IMR-90 (cell line): Measurements from ENCODE around the gene OSBPL1A. TPM values are rescaled to one million over a fixed set of nuclear protein-coding genes. Genes with fewer than 3 reads are reported as not detected.

Experiments
- ATAC-seq: fragments of 200-7000 bp; cut with Tn5 transposase; 2 replicates; pipeline ENCODE4 v1.9.1; 2020; ENCODE audit warnings: low read depth, mild to moderate bottlenecking, moderate library complexity
- BruUV-seq: library from RNA; stranded (reverse); fragments of 400-500 nt; replicated peaks from 2 replicates; lab custom pipeline; 2021; lab: Mats Ljungman, UMichigan
- CTCF ChIA-PET: fragments of 300-600 bp; formaldehyde crosslinking; extraction: SDS; loops from one replicate; lab custom pipeline; 2021; ENCODE audit warnings: antibody characterized with exemption; lab: Yijun Ruan, JAX
- POLR2A ChIA-PET: fragments of 300-600 bp; sonication (Branson Sonifier 250); formaldehyde crosslinking; loops from one replicate; lab custom pipeline; 2022; ENCODE audit warnings: antibody characterized with exemption; ENCODE audit not compliant: unreplicated experiment; lab: Charles Lee
- DNase-seq: peaks from one replicate; pipeline ENCODE4 v3.0.0; 2013
- H2AFZ ChIP-seq: replicated peaks from 2 replicates; pipeline ENCODE3; 2013; ENCODE audit warnings: low read length, mild to moderate bottlenecking; ENCODE audit not compliant: poor library complexity
- H2AK5ac ChIP-seq: 2 replicates; pipeline ENCODE4 v1.6.1; 2013; ENCODE audit warnings: low read depth, low read length, inconsistent platforms
- H2AK9ac ChIP-seq: replicated peaks from 2 replicates; pipeline ENCODE3; 2013; ENCODE audit warnings: mild to moderate bottlenecking, low read depth, low read length, moderate library complexity; ENCODE audit not compliant: poor library complexity
- H2BK120ac ChIP-seq: 2 replicates; pipeline ENCODE4 v1.6.1; 2013; ENCODE audit warnings: low read depth, low read length, inconsistent platforms
- H2BK15ac ChIP-seq: 3 replicates; pipeline ENCODE4 v1.6.1; 2013; ENCODE audit warnings: low read depth, low read length, inconsistent platforms
- H2BK20ac ChIP-seq: 2 replicates; pipeline ENCODE4 v1.6.1; 2013; ENCODE audit warnings: low read depth, mild to moderate bottlenecking, inconsistent platforms, low read length, moderate library complexity
- H2BK5ac ChIP-seq: 2 replicates; pipeline ENCODE4 v1.6.1; 2013; ENCODE audit warnings: mild to moderate bottlenecking, low read depth, low read length, inconsistent platforms; ENCODE audit not compliant: poor library complexity, severe bottlenecking
- H3K14ac ChIP-seq: replicated peaks from 2 replicates; pipeline ENCODE4 v1.6.1; 2013; ENCODE audit warnings: low read depth, low read length, inconsistent platforms
- H3K18ac ChIP-seq: 2 replicates; pipeline ENCODE4 v1.6.1; 2013; ENCODE audit warnings: low read depth, low read length, control low read depth
- H3K23ac ChIP-seq: 2 replicates; pipeline ENCODE4 v1.6.1; 2013; ENCODE audit warnings: low read depth, low read length, inconsistent platforms
- H3K27ac ChIP-seq: 2 replicates; pipeline ENCODE4 v1.5.1; 2013; ENCODE audit warnings: mild to moderate bottlenecking, control low read depth, low read length; ENCODE audit not compliant: insufficient read depth
- H3K27me3 ChIP-seq: 2 replicates; pipeline ENCODE4 v1.6.1; 2013; ENCODE audit warnings: low read length; ENCODE audit not compliant: control insufficient read depth, insufficient read depth
- H3K36me3 ChIP-seq: 2 replicates; pipeline ENCODE4 v1.6.1; 2013; ENCODE audit warnings: low read length, mixed read lengths; ENCODE audit not compliant: control insufficient read depth, insufficient read depth
- H3K4ac ChIP-seq: 2 replicates; pipeline ENCODE4 v1.6.1; 2013; ENCODE audit warnings: low read depth, low read length, inconsistent platforms
- H3K4me1 ChIP-seq: 2 replicates; pipeline ENCODE4 v1.6.1; 2013; ENCODE audit warnings: low read length, mixed read lengths; ENCODE audit not compliant: control insufficient read depth, insufficient read depth
- H3K4me2 ChIP-seq: 2 replicates; pipeline ENCODE4 v1.6.1; 2013; ENCODE audit warnings: low read depth, mild to moderate bottlenecking, control low read depth, low read length, moderate library complexity
- H3K4me3 ChIP-seq: 2 replicates; pipeline ENCODE4 v1.5.1; 2013; ENCODE audit warnings: low read depth, mild to moderate bottlenecking, control low read depth, low read length, moderate library complexity; ENCODE audit not compliant: insufficient read depth
- H3K56ac ChIP-seq: 2 replicates; pipeline ENCODE4 v1.6.1; 2013; ENCODE audit warnings: low read length, inconsistent platforms; ENCODE audit not compliant: insufficient read depth; ENCODE audit errors: extremely low read depth
- H3K79me1 ChIP-seq, 2 experiments: 2 replicates each; pipeline ENCODE4 v1.6.1; 2013; ENCODE audit warnings: low read length in 2 of 2, inconsistent platforms in 1 of 2, low read depth in 1 of 2
- H3K9ac ChIP-seq: 2 replicates; pipeline ENCODE4 v1.6.1; 2013; ENCODE audit warnings: low read depth, low read length, control low read depth
- H3K9me1 ChIP-seq: 2 replicates; pipeline ENCODE4 v1.6.1; 2013; ENCODE audit warnings: low read length, inconsistent platforms; ENCODE audit not compliant: insufficient read depth
- H3K9me3 ChIP-seq: 2 replicates; pipeline ENCODE4 v1.6.1; 2013; ENCODE audit warnings: low read length; ENCODE audit not compliant: control insufficient read depth, insufficient read depth
- H4K20me1 ChIP-seq: 2 replicates; pipeline ENCODE4 v1.6.1; 2013; ENCODE audit warnings: low read length, inconsistent platforms; ENCODE audit not compliant: insufficient read depth
- H4K5ac ChIP-seq: 2 replicates; pipeline ENCODE4 v1.6.1; 2013; ENCODE audit warnings: mild to moderate bottlenecking, low read depth, low read length, control low read depth
- H4K8ac ChIP-seq, 2 experiments: 2 replicates each; pipeline ENCODE4 v1.6.1; 2013; ENCODE audit warnings: low read depth in 2 of 2, low read length in 2 of 2, control low read depth in 1 of 2, inconsistent platforms in 1 of 2
- H4K91ac ChIP-seq: 2 replicates; pipeline ENCODE4 v1.6.1; 2013; ENCODE audit warnings: low read depth, low read length, inconsistent platforms; ENCODE audit not compliant: insufficient read depth
- CEBPB ChIP-seq: IDR thresholded peaks from 2 replicates; pipeline ENCODE4 v1.6.1; 2012; ENCODE audit warnings: low read depth, low read length, improper control_type of control experiment
- CHD1 ChIP-seq: IDR thresholded peaks from 2 replicates; pipeline ENCODE4 v1.6.1; 2012; ENCODE audit warnings: low read depth, low read length, improper control_type of control experiment
- FOS ChIP-seq: fragments of 150-350 bp; IDR thresholded peaks from 2 replicates; pipeline ENCODE4 v1.6.1; 2016; ENCODE audit warnings: low read depth, low read length
- MAZ ChIP-seq: IDR thresholded peaks from 2 replicates; pipeline ENCODE4 v1.6.1; 2012; ENCODE audit warnings: low read depth, mild to moderate bottlenecking, low read length, improper control_type of control experiment, moderate library complexity, borderline replicate concordance
- POLR2A ChIP-seq: IDR thresholded peaks from 2 replicates; pipeline ENCODE4 v1.6.1; 2012; ENCODE audit warnings: mild to moderate bottlenecking, low read depth, low read length
- RCOR1 ChIP-seq: IDR thresholded peaks from 2 replicates; pipeline ENCODE4 v1.6.1; 2012; ENCODE audit warnings: mild to moderate bottlenecking, low read length, improper control_type of control experiment; ENCODE audit not compliant: insufficient replicate concordance
- RFX5 ChIP-seq: IDR thresholded peaks from 2 replicates; pipeline ENCODE4 v1.8.0; 2012; ENCODE audit warnings: low read depth, mild to moderate bottlenecking, low read length, moderate library complexity
- SMC3 ChIP-seq: fragments of 150-350 bp; IDR thresholded peaks from 2 replicates; pipeline ENCODE4 v1.6.1; 2016; ENCODE audit warnings: low read depth, mild to moderate bottlenecking, antibody characterized with exemption, low read length, moderate library complexity
- WGBS, 2 experiments: methylation state at CpG; one replicate each; pipeline versions ENCODE4 v1.1.5 to v1.1.7; 2013; ENCODE audit warnings: missing lambda C conversion rate in 2 of 2; ENCODE audit not compliant: insufficient read length in 1 of 2; ENCODE audit errors: extremely low coverage in 2 of 2; 5-methylcytosine and 5-hydroxymethylcytosine counted together
- dilution Hi-C: fragments of 300-500 bp; cut with HindIII; formaldehyde crosslinking; loops from one replicate; pipeline ENCODE4 v1.14.3; 2018; ENCODE audit warnings: low sequenced_read_pairs; ENCODE audit not compliant: unreplicated experiment
- in situ Hi-C: fragments of 300-500 bp; cut with MboI; formaldehyde crosslinking; loops from 3 replicates; pipeline ENCODE4 v1.14.3; 2019; ENCODE audit warnings: low sequenced_read_pairs, inconsistent platforms, mixed read lengths
- intact Hi-C: fragments of 100-400 bp; cut with micrococcal nuclease; formaldehyde crosslinking; loops from 2 replicates; pipeline ENCODE4 v1.10.0; 2022
- polyA plus RNA-seq, 3 experiments: library from polyadenylated mRNA; depleted of rRNA; stranded (reverse); fragments of >200 nt; gene quantifications; 2 replicates each; pipeline ENCODE4 v1.2.3, GENCODE V29; 2012; ENCODE audit warnings: low replicate concordance in 1 of 3
- total RNA-seq: library from RNA; depleted of rRNA; stranded (reverse); fragments of >200 nt; gene quantifications from 2 replicates; pipeline ENCODE4 v1.2.3, GENCODE V29; 2012
- TF ChIP-seq, protein P1 (sequence below): conservative IDR thresholded peaks from 2 replicates; pipeline ENCODE4 v1.5.1; 2012; ENCODE audit warnings: mild to moderate bottlenecking, low read depth, low read length, improper control_type of control experiment

OSBPL1A gene
- total and polyA plus RNA-seq, 2 of the 4 experiments (the other 2 are of a cell fraction): 29.4 to 70.4 TPM

DNA sequence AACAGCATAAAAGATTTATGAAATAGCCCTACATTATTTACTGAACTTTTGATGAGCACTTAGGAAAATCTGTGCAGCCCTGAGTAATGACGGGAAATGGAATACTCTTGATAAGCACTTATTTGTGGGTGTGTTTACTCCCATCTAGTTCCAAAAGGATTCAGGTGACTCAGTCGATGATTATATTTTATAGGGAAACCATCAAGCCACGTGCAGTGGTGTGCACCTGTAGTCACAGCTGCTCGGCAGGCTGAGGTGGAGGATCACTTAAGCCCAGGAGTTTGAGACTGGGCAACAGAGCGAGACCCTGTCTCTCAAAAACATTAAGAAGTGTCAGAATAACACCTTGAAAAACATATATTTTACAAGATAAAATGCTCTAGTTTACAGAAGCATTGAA lies 166.9 kb downstream of the OSBPL1A start:
- ChIA-PET CTCF (no interaction called here), POLR2A (no interaction called here)
- Histone ChIP-seq H4K8ac (no peak overlapping the region), H3K4me1 (peaks cover 15% of the 10 kb centered on the region), H3K27me3 (no peaks in the 10 kb centered on the region), H4K91ac (no peak overlapping the region), H4K5ac (no peak overlapping the region), H2BK120ac (no peak overlapping the region), H3K79me1 (peaks cover 10 to 44% of the 10 kb centered on the region in 2 experiments), H3K9ac (no peak overlapping the region), H2AFZ (no peak overlapping the region), H2AK9ac (no peak overlapping the region), H3K14ac (no peak overlapping the region), H3K4ac (no peak overlapping the region), H3K27ac (no peak overlapping the region), H3K4me2 (no peak overlapping the region), H3K18ac (no peak overlapping the region), H3K9me1 (peaks cover 18% of the 10 kb centered on the region), H2BK20ac (no peak overlapping the region), H3K36me3 (peaks cover 6% of the 10 kb centered on the region), H2BK15ac (no peak overlapping the region), H2BK5ac (no peak overlapping the region), H4K20me1 (peaks cover 7% of the 10 kb centered on the region; the same call in 1 of the 2 replicates), H3K56ac (no peak overlapping the region), H3K9me3 (peaks cover under 1% of the 10 kb centered on the region; the same call in 1 of the 2 replicates), H2AK5ac (no peak overlapping the region; the same call in 1 of the 2 replicates), H3K23ac (no peak overlapping the region), H3K4me3 (no peak overlapping the region)
- dilution Hi-C loops (no loop called here), in situ Hi-C loops (no loop called here), intact Hi-C loops (no loop called here)
- ATAC-seq (no peak), DNase-seq (no peak)
- 100% methylated on average over 1 of the region's 5 CpGs; no CpG with 5 or more reads in 1 of the 2 experiments for WGBS, 2 experiments
- BruUV-seq: no TSS peak
- TF ChIP-seq CEBPB: no peak
- TF ChIP-seq, protein P1, sequence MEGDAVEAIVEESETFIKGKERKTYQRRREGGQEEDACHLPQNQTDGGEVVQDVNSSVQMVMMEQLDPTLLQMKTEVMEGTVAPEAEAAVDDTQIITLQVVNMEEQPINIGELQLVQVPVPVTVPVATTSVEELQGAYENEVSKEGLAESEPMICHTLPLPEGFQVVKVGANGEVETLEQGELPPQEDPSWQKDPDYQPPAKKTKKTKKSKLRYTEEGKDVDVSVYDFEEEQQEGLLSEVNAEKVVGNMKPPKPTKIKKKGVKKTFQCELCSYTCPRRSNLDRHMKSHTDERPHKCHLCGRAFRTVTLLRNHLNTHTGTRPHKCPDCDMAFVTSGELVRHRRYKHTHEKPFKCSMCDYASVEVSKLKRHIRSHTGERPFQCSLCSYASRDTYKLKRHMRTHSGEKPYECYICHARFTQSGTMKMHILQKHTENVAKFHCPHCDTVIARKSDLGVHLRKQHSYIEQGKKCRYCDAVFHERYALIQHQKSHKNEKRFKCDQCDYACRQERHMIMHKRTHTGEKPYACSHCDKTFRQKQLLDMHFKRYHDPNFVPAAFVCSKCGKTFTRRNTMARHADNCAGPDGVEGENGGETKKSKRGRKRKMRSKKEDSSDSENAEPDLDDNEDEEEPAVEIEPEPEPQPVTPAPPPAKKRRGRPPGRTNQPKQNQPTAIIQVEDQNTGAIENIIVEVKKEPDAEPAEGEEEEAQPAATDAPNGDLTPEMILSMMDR: no peak
- TF ChIP-seq MAZ: no peak
- no peak for TF ChIP-seq POLR2A
- TF ChIP-seq CHD1: no peak
- no peak for TF ChIP-seq RFX5
- no peak for TF ChIP-seq SMC3
- no peak for TF ChIP-seq FOS
- no peak for TF ChIP-seq RCOR1
